HepG2 (cell line): ENCODE data around the gene BCAR3. TPM values are rescaled to one million over a fixed set of nuclear protein-coding genes. Genes with fewer than 3 reads are reported as not detected.

Experiments
- AGO2 ChIP-seq: fragments of 200-400 bp; formaldehyde crosslinking; optimal IDR thresholded peaks from 2 replicates; pipeline ENCODE3; 2017; ENCODE audit warnings: mild to moderate bottlenecking, low read depth, low read length, moderate library complexity
- ATF5 ChIP-seq: sonication (generic); formaldehyde crosslinking; IDR thresholded peaks from 2 replicates; pipeline ENCODE4 v1.4.0; 2020; ENCODE audit warnings: mild to moderate bottlenecking, low read depth, missing genetic modification reagents
- HDAC1 ChIP-seq: sonication (generic); formaldehyde crosslinking; IDR thresholded peaks from 2 replicates; pipeline ENCODE4 v1.5.1; 2020; ENCODE audit warnings: mild to moderate bottlenecking, missing genetic modification reagents
- RARA ChIP-seq: IDR thresholded peaks from 2 replicates; pipeline ENCODE4 v1.6.1; 2016; ENCODE audit warnings: missing genetic modification reagents, missing compliant biosample characterization
- TFDP1 ChIP-seq: IDR thresholded peaks from 2 replicates; pipeline ENCODE4 v1.6.1; 2016; ENCODE audit warnings: missing compliant biosample characterization, missing genetic modification reagents, borderline replicate concordance
- ZBTB14 ChIP-seq: sonication (generic); formaldehyde crosslinking; IDR thresholded peaks from 2 replicates; pipeline ENCODE4 v1.4.0; 2020; ENCODE audit warnings: missing genetic modification reagents
- ZKSCAN8 ChIP-seq: IDR thresholded peaks from 2 replicates; pipeline ENCODE4 v1.6.1; 2016; ENCODE audit warnings: borderline replicate concordance, missing genetic modification reagents, missing compliant biosample characterization
- ZNF234 ChIP-seq: sonication (generic); formaldehyde crosslinking; conservative IDR thresholded peaks from 2 replicates; pipeline ENCODE4 v1.5.1; 2020; ENCODE audit warnings: mild to moderate bottlenecking, missing genetic modification reagents
- ZNF609 ChIP-seq: sonication (generic); formaldehyde crosslinking; IDR thresholded peaks from 2 replicates; pipeline ENCODE4 v1.4.0; 2020; ENCODE audit warnings: mild to moderate bottlenecking, missing genetic modification reagents, borderline replicate concordance
- ZNF616 ChIP-seq: sonication (generic); formaldehyde crosslinking; IDR thresholded peaks from 2 replicates; pipeline ENCODE4 v1.5.0; 2020; ENCODE audit warnings: low read depth, mild to moderate bottlenecking, missing genetic modification reagents
- ZNF660 ChIP-seq: sonication (generic); formaldehyde crosslinking; IDR thresholded peaks from 2 replicates; pipeline ENCODE4 v1.5.1; 2020; ENCODE audit warnings: mild to moderate bottlenecking, low read depth, missing genetic modification reagents, borderline replicate concordance
- ZNF672 ChIP-seq: sonication (generic); formaldehyde crosslinking; IDR thresholded peaks from 2 replicates; pipeline ENCODE4 v1.8.1; 2022; ENCODE audit warnings: missing genetic modification reagents
- ZNF691 ChIP-seq: sonication (generic); formaldehyde crosslinking; IDR thresholded peaks from 2 replicates; pipeline ENCODE4 v1.4.0; 2020; ENCODE audit warnings: missing genetic modification reagents, low read depth, mild to moderate bottlenecking, borderline replicate concordance
- ZNF710 ChIP-seq: sonication (generic); formaldehyde crosslinking; IDR thresholded peaks from 2 replicates; pipeline ENCODE4 v1.5.0; 2020; ENCODE audit warnings: mild to moderate bottlenecking, missing genetic modification reagents, borderline replicate concordance
- ZNF747 ChIP-seq: sonication (generic); formaldehyde crosslinking; IDR thresholded peaks from 2 replicates; pipeline ENCODE4 v1.8.1; 2023; ENCODE audit warnings: missing genetic modification reagents, mild to moderate bottlenecking, borderline replicate concordance
- polyA plus RNA-seq, 8 experiments: library from polyadenylated mRNA; depleted of rRNA in 3 of 8; stranded (reverse) in 7 of 8; unstranded in 1 of 8; fragments of >200 nt; fragmentation: Illumina TruSeq in 4 of 8; extraction: Trizol in 4 of 8; gene quantifications; 2 replicates each; pipeline versions ENCODE4 v1.2.1 to v1.2.3, GENCODE V29; 2011 to 2016; ENCODE audit warnings: low read depth in 4 of 8, missing spikeins in 1 of 8, mixed read lengths in 1 of 8; ENCODE audit not compliant: insufficient read depth in 1 of 8
- total RNA-seq, 5 experiments: library from RNA; depleted of rRNA; stranded (reverse); fragments of >200 nt; fragmentation: Illumina TruSeq; extraction: Trizol; gene quantifications; 2 replicates each; pipeline ENCODE4 v1.2.3, GENCODE V29; 2016; ENCODE audit warnings: low read depth in 1 of 5

The BCAR3 gene
- total and polyA plus RNA-seq, 2 of the 13 experiments (the other 11 are each of a cell fraction or from before 2014, with no cell fraction given): 3.6 to 4.8 TPM

GRCh38 chr1:93681101-93681988 lies at the start of gene BCAR3 (continued):
- no peak for TF ChIP-seq RARA (CRISPR knock-in tag)
- peak; percentile 8; the same call in 1 of the 2 replicates for TF ChIP-seq ZNF691 (CRISPR knock-in tag)
- peak; percentile 6; the same call in 1 of the 2 replicates for TF ChIP-seq ZKSCAN8 (CRISPR knock-in tag)
- peak; percentile 22; the same call in 1 of the 2 replicates for TF ChIP-seq HDAC1 (CRISPR knock-in tag)
- TF ChIP-seq ZNF710: no peak; the same call in 1 of the 2 replicates
- TF ChIP-seq ZNF747: no peak
- TF ChIP-seq ZBTB14 (CRISPR knock-in tag): peak; percentile 75
- TF ChIP-seq ZNF609: no peak
- TF ChIP-seq ATF5 (CRISPR knock-in tag): no peak
- TF ChIP-seq ZNF616 (CRISPR knock-in tag): no peak
- TF ChIP-seq ZNF672 (CRISPR knock-in tag): no peak
- TF ChIP-seq ZNF660 (CRISPR knock-in tag): no peak
- no peak for TF ChIP-seq ZNF234
- peak; percentile 20 for TF ChIP-seq AGO2
- TF ChIP-seq TFDP1: peak; percentile 39; the same call in 1 of the 2 replicates
